ENCODE data around the gene TAMALIN.

Gene TAMALIN

GRCh38 chr12:52037248-52037861, 30.6 kb downstream of the TAMALIN start:
- DNase-seq, result peak; percentile 31

GRCh38 chr12:52038447-52038846, 31.7 kb downstream of the TAMALIN start:
- no peak for DNase-seq

- no peak for DNase-seq
Observed at GRCh38 chr12:52041035-52041434, 34.3 kb downstream of the TAMALIN start.

- DNase-seq, result no peak
Observed at GRCh38 chr12:52041695-52042123, 35.0 kb downstream of the TAMALIN start.

GRCh38 chr12:52042706-52043385, 36.1 kb downstream of the TAMALIN start:
- DNase-seq, result no peak

GRCh38 chr12:52043386-52044212, 36.9 kb downstream of the TAMALIN start:
- DNase-seq, result no peak

GRCh38 chr12:52044292-52044983, 37.7 kb downstream of the TAMALIN start:
- no peak for DNase-seq

GRCh38 chr12:52045794-52046199, 39.1 kb downstream of the TAMALIN start:
- DNase-seq, result no peak

GRCh38 chr12:52046859-52047258, 40.1 kb downstream of the TAMALIN start:
- DNase-seq, result no peak

GRCh38 chr12:52049286-52049685, 42.5 kb downstream of the TAMALIN start:
- DNase-seq, result no peak

- no peak for DNase-seq
Observed at GRCh38 chr12:52049688-52050087, 42.9 kb downstream of the TAMALIN start.

- DNase-seq, result no peak
Observed at GRCh38 chr12:52050116-52050757, 43.5 kb downstream of the TAMALIN start.

- DNase-seq, result peak; percentile 93
Observed at GRCh38 chr12:52050758-52051541, 44.2 kb downstream of the TAMALIN start, which contains the start of gene NR4A1. Gene NR4A1, plus strand, starts transcription at chr12:52051442. Its CDS starts 2,887 bp downstream, at chr12:52054329.

- no peak for DNase-seq
Observed at GRCh38 chr12:52052468-52053186, 45.9 kb downstream of the TAMALIN start.

GRCh38 chr12:52053536-52054209, 46.9 kb downstream of the TAMALIN start:
- DNase-seq, result no peak

- no peak for DNase-seq
Observed at GRCh38 chr12:52054231-52054832, 47.6 kb downstream of the TAMALIN start.

GRCh38 chr12:52054833-52055730, 48.3 kb downstream of the TAMALIN start:
- no peak for DNase-seq
